Measurements from ENCODE around the gene LYRM4.

The LYRM4 gene

DNA sequence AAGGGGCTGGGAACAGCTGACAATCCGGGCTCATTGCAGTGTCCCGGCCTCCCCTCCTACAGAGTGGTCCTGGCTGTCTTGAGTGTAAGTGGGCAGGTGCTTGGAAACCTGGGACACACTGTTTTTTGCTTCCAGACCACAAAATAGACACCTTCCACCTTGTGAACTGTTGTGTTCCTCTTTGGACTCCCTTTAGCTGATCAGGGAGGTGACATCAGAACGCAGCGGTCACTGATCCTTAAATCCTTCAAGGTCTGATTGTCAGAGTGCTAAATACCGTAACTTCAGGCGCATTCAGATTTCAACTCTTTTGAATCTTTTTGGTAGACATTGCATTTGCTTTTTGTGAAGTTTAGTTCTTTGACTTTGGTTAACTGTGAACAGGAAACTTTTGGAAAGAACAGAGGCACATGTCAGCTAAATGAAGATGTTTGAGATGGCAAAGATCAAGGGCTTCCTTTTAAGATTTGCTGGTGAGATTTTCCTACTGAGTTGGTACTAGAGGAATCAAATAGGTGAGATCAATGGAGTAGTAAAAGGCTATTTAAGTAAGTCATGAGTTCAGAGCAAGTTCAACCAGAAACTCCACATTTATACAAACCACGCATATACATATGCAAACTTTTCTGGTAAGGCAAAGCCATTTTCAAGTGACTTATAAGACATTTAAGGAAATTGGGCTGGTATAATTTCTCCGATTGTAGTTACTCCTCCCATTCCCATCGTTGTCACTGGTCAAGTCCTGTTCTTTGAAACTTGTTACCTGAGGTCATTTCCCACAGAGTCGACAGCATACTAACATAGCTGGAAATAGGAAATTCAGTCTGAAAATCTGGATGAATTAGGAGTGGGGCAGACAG, 169.3 kb downstream of the LYRM4 start:
- no peak for DNase-seq

DNA sequence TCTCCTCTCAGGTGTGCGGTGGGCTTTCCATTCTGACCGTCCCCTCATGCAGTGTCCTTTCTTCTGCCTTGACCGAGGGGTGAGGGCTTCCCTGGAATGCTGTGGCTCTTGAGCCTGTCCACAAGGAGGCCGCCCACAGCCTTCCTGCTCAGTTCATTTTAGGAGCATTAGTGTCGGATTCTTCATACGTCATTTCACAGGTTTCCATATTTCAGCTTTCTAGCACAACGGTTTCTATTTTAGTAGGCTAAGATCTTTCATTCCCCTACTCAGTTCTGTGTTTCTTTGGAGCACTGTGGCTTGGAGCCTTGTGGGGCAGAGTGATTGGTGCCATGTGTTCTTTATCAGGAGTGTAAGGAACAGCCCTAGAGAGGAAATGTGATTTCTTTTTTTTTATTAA, 170.1 kb downstream of the LYRM4 start:
- no peak for DNase-seq

DNA sequence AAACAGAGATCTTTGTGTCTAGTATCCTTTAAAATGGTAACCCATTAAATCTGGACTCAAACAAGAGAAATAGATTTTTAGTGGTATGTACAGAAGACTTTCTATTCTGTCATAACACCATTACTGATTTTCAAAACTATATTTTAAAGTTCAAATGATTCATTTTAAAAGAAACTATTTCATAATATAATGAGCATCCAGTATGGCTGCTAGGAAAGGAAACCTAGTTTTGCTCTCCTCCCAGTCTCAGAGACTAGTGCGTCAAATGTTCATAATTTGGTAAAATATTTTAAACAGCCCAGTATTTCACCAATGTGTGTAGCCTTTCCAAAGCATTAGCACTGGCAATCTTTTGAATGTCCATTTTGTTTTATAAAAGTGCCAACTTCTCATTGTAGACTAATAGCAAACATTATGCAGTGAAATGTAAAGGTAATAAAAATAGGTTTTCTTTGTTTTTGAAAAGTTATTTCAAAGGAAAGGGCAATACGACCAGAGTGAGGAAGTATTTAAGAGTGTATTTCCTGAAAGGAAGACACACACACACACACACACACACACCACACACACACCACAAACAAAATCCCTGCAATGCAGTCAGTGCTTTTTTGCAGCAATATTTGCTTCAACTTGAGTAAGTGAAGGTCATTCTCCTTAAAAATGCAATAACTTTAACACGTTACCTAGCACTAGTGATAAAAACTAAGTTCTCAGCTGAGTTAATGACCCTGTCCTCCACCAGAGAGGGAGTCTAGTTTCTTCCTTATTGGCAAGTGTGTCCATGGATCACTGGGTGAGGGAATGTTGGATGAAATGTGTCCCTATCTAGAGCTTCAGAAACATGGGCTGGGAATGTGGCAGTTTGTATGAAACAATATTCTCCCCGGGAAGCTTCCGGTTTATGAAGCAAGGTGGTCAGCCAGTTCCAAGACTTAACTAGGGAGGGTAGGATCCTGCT, 171.0 kb downstream of the LYRM4 start:
- no peak for DNase-seq

DNA sequence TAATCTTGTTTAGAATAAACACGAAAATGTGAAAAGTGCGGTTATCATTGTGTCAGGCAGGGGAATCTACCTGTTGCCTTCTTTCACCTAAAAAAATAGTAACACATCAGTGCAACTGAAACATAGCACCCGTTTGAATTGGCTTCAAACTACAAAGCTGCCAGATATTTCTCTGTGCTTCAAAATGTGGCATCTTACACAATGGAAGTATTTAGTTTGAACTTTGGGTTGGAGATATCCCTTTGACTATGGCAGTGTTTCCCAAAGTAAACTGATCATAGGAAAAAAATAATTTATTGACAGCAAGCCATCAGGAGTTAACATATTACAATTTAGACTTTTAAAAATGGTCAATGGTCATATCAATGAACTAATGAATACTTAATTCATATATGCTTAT, 172.0 kb downstream of the LYRM4 start:
- DNase-seq, result no peak

GRCh38 chr6:5087389-5087788, 173.4 kb downstream of the LYRM4 start:
- DNase-seq, result no peak

- no peak for DNase-seq
Measured at GRCh38 chr6:5086294-5086890, 174.4 kb downstream of the LYRM4 start.

DNA sequence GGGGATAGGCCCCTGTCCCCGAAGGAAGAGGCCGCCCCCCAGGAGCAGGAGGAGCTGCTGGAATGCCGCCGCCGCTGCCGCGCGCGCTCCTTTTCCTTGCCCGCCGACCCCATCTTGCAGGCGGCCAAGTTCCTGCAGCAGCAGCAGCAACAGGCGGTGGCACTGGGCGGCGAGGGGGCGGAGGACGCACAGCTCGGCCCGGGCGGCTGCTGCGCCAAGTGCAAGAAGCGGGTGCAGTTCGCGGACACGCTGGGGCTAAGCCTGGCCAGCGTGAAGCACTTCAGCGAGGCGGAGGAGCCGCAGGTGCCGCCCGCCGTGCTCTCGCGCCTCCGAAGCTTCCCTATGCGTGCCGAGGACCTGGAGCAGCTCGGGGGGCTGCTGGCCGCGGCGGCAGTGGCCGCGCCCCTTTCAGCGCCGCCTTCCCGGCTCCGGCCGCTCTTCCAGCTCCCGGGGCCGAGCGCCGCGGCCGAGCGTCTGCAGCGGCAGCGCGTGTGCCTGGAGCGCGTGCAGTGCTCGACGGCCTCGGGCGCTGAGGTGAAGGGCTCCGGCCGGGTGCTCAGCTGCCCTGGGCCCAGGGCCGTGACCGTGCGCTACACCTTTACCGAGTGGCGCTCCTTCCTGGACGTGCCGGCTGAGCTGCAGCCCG, 175.0 kb downstream of the LYRM4 start:
- peak; percentile 32 to 42 for DNase-seq

- DNase-seq, result peak; percentile 33 to 46
Measured at GRCh38 chr6:5084781-5085647, 175.7 kb downstream of the LYRM4 start, which contains the start of gene PPP1R3G. Gene PPP1R3G (plus strand): TSS chr6:5085341. CDS start chr6:5085486, 145 bp downstream.

DNA sequence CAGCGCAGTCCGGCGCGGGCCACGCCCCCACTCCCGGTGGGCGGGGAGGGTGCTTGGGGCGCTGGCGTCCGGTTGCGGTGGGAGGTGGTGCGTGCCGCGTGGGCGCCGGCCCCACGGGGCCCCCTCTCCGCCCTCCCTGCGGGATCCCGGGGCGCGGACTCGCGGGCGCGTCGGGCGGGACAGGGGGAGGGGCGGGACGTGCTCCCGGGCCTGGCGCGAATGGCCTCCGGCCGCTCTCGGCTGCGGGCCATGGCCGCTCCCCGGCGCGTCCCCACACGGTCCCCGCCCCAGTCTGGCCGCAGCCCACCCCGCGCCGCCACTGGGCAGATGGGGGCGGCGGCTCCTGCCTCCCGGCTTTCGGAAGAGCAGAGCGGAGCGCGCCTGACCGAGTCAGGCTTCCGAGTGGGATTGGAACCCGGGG, 176.4 kb downstream of the LYRM4 start:
- DNase-seq, result no peak

- no peak for DNase-seq
Measured at GRCh38 chr6:5083813-5084359, 176.9 kb downstream of the LYRM4 start.

DNA sequence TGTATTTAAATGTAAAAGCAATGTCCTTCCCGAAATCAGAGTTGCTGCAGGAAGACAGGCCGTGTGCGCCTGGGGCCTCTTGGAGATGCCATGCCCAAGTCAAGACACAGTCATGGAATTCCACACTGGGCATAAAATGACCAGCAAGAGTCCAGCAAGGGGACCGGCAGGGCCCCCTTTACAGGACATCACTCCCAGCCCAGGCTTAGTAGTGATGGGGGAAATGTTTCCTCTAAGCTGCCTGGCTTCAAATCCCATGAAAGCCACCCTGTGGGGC, 177.5 kb downstream of the LYRM4 start:
- DNase-seq, result no peak

GRCh38 chr6:5082487-5083306, 178.1 kb downstream of the LYRM4 start:
- DNase-seq, result no peak

DNA sequence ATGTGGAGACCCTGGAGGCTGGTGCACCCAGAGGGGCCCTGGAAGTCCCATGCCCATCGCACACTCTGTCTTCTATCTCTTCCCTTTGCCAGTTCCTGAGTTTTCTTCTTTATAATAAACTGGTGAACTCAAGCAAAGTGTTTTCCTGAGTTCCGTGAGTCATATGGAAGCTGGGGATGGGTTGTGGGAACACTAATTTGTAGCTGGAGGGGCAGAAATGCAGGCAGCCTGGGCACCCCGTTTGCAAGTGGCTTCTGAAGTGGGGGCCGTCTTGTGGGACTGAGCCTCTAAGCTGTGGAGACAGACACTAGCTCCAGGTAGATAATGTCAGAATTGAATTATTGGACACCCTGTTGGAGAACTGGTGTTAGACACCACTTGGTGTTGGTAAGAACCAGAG, 178.8 kb downstream of the LYRM4 start:
- no peak for DNase-seq

DNA sequence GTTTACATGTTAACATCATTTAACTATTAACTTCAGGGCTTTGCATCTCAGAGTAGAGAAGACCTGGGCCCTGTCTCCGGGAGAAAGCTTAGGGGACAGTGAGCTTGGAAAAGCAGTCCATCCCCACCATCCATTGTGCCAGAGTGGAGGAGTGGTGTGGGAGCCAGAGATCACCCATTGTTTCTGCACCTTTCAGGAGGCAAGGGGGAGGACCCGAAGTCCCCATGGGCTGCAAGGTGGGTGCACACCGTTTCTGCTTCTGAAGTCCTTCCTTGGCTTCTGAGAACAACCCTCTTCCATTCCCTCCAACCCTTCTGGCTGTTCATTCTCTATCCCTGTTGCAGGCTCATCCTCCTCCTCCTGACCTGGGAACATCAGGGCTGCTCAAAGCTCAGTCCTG, 179.6 kb downstream of the LYRM4 start:
- no peak for DNase-seq

DNA sequence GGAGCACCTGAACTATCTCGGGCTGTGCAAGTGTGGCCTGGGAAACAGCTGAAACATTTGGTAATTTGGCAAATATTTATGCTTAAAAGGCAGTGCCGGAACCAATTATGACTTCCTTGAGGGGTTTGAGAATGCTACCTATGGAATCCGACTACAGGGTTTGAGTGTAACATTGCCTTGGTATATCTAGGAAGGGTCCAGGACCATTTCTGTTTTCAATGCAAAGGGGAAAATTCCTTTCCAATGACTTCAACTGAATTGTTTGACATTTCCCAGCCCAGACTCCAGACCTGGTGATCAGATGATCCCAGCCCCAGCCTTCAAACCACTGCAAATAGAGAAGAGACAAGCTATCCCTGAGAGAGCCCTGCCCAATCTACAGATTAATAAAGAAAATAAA, 180.2 kb downstream of the LYRM4 start:
- DNase-seq, result no peak

DNA sequence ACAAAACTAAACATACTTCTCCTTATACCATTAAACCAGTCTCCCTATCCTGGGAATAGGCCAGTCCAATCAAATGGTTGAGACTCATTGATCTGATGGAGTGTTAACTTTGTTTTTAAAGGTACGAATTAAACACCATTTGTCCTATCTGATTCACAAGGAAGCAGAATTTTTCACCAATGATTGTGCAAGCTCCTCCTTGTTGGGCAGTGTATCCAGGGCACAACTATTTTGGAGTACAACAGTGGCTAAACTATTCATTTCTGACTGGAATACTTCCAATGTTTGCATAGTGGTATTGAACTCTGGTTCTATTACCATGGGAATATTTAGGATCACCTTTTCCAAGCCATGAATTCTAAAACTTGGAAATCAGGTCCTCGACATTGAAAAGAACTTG, 181.1 kb downstream of the LYRM4 start:
- no peak for DNase-seq

- no peak for DNase-seq
Measured at GRCh38 chr6:5078121-5078669, 182.6 kb downstream of the LYRM4 start.

- no peak for DNase-seq
Measured at GRCh38 chr6:5076931-5077330, 183.8 kb downstream of the LYRM4 start.

DNA sequence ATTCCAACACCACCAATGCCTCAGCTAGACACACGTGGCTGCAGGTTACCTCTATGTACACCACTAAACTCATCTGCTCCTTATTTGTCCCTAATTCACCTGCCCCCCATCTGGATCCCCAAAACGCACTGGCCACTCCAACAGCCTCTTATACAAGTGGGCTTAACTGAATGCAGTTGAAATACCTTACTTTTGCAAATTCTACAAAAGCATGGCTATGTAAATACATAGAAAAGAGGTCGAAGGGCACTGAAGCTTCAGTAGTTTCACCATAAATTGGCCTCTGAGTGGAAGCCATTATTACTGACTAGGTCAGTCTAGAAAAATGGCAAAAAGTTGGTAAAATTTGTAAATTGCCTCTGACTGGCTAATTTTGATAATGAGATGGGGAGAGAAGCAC, 186.8 kb downstream of the LYRM4 start:
- DNase-seq, result no peak

DNA sequence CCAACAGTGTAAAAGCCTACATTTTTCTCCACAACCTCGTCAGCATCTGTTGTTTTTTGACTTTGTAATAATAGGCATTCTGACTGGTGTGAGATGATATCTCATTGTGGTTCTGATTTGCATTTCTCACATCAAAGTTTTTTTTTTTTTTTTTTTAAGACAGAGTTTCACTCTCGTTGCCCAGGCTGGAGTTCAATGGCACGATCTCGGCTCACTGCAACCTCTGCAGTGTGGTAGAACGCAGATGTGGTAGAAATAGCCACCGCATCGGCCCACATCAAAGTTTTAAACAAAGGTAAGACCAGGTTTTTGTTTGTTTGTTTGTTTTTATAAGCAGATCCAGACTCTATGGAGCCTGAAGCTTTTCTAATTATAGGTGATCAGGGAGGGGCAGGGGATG, 188.3 kb downstream of the LYRM4 start:
- DNase-seq, result no peak

All from activated T-cell treated with anti-CD3 and anti-CD28 coated beads, Interleukin-2, amount 50 U/mL, for 48 hours (primary cell).